ENCODE results near the gene WDR1. TPM values are rescaled to one million over a fixed set of nuclear protein-coding genes. Genes with fewer than 3 reads are reported as not detected.

Gene WDR1
- total RNA-seq, 4 donors from 2014 or later: 161 to 517 (median 173) TPM

DNA sequence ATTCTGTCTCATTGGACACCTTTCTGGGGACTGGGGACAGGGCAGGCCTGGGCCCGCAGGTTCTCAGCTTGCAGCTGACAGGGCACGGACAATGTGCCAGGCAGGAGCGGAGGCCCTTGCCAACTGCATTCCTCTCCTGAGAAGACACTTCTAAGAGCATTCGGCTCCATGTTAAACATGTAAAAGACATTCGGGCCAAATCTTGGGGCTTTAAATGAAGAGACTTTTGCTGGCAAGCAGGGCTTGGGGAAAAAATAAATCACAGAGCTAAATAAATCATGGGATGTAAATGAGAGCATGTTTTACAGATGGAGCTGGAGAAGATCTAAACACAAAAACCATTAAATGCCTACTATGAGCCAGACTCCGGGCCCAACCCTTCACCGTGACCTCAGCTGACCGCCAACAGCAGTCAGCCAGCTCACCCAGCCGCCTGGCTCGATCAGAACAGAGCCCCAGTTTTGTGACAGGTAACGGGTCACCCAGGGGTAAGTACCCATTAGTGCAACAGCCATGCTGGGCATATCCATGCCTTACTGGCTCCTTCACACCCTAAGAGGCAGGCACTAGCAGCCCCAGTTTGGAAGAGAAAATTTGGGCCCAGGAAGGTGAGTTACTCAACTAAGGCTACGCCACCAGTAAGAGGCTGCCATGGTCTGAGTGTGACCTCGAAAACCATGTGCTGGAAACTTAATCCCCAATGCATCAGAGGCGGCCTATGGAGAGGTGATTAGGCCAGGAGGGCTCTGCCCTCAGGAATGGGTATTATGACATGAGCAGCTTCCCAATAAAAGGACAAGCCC lies 14.7 kb downstream of the WDR1 start:
- peaks cover 13 to 24% of the 10 kb centered on the region in 2 donors for H3K4me1 ChIP-seq
- DNase-seq: no peak
- intact Hi-C loops (cut with DNase I; ENCODE audit: low total_unique reads): no loop called here
- H3K9me3 ChIP-seq: no peaks in the 10 kb centered on the region
- H3K27me3 ChIP-seq: no peaks in the 10 kb centered on the region
- H3K36me3 ChIP-seq: no peaks in the 10 kb centered on the region
- H3K27ac ChIP-seq: peak overlapping the region; percentile 94 to 95
- TF ChIP-seq POLR2A (IDR thresholded peaks at IDR 0.05): no peak
- TF ChIP-seq, protein P1, sequence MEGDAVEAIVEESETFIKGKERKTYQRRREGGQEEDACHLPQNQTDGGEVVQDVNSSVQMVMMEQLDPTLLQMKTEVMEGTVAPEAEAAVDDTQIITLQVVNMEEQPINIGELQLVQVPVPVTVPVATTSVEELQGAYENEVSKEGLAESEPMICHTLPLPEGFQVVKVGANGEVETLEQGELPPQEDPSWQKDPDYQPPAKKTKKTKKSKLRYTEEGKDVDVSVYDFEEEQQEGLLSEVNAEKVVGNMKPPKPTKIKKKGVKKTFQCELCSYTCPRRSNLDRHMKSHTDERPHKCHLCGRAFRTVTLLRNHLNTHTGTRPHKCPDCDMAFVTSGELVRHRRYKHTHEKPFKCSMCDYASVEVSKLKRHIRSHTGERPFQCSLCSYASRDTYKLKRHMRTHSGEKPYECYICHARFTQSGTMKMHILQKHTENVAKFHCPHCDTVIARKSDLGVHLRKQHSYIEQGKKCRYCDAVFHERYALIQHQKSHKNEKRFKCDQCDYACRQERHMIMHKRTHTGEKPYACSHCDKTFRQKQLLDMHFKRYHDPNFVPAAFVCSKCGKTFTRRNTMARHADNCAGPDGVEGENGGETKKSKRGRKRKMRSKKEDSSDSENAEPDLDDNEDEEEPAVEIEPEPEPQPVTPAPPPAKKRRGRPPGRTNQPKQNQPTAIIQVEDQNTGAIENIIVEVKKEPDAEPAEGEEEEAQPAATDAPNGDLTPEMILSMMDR (IDR thresholded peaks at IDR 0.05): no peak
- no peak overlapping the region for H3K4me3 ChIP-seq

DNA sequence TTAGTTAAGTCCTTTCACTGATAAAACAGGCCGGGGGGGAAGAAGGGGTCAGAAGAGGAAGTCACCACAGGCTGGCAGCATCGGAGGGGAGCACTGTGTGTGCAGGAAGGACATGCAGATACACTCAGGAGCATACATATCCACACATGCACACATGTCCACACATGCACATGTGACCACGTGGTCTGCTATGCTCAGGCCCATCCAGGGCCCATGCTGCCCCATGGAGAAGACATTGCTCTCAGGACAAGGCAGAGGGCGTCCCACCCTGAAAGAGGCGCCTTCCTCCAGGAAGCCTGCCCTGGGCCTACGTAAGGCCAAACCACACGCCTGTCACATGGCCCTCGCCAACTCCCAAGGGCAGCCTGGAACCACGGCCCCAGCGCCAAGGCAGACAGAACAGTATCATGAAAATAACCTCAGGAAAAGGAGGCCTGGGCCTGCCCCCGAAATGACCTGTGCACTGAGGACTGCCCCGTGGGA lies 15.8 kb downstream of the WDR1 start:
- Histone ChIP-seq H3K9me3 (no peaks in the 10 kb centered on the region), H3K4me1 (peaks cover 15 to 29% of the 10 kb centered on the region in 2 donors), H3K36me3 (no peaks in the 10 kb centered on the region), H3K27ac (peak overlapping the region; percentile 94 to 95), H3K4me3 (no peak overlapping the region), H3K27me3 (no peaks in the 10 kb centered on the region)
- intact Hi-C loops (cut with DNase I; ENCODE audit: low total_unique reads): no loop called here
- TF ChIP-seq, protein P1 (IDR thresholded peaks at IDR 0.05): no peak
- no peak for TF ChIP-seq POLR2A (IDR thresholded peaks at IDR 0.05)
- no peak for DNase-seq

DNA sequence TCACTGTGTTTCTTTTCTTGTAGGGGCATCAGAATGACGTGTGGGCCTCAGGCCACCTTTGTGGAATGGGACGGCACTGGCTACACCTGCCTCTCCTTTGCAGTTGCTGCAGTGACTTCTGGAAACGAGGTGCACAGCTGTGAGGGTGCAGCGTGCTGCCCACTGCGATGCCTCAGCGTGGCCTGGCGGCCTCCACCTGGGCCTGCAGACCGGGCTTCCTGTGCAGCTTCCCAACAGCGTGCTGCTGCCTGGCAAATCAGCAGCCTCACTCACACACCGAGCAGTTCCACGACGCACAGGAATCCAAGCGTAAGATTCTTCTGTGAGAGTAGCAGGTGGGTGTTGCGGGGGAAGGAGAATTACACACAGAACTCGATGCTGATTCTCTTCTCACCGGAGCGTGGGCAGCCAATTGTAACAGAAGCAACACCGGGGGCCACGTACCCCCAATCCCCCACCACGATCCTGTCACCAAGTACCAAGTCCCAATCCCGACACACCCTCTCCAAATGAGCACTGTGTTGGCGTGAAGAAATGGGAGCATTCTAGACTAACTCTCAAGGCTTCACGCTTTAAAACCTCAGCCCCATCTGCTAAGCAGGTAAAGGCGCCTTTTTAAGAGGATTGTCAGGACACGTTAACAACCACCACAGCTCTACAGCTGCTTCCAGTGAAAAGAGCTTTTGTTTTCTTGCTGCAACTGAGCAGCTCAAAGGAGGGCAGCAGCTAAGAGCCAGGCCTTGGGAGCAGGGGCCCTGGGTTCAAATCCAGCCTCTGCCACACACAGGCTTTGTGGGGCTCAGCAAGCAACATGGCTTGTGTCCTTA lies 16.9 kb downstream of the WDR1 start:
- TF ChIP-seq, protein P1 (IDR thresholded peaks at IDR 0.05): no peak
- TF ChIP-seq POLR2A (IDR thresholded peaks at IDR 0.05): no peak
- peaks cover 15 to 24% of the 10 kb centered on the region in 2 donors for H3K4me1 ChIP-seq

DNA sequence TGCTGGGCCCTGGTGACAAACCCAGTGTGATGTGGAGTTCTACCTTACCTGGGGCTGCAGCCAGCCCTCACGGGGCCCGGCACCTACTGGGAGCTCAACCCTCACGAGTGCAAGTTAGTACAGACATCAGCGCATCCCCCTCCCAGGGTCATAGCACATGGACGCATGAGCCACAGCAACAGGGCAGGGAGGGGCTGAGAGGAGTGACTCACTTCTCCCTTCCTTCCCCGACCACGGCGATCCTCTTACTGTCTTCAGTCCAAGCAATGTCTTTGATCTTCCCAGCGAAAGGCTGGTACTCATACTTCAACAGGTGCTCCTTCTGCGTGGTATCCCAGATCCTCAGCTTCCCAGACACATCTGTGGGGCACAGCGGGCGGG lies 17.8 kb downstream of the WDR1 start:
- peaks cover 15 to 32% of the 10 kb centered on the region in 2 donors for H3K4me1 ChIP-seq
- DNase-seq: no peak
- TF ChIP-seq, protein P1 (IDR thresholded peaks at IDR 0.05): no peak
- no peak for TF ChIP-seq POLR2A (IDR thresholded peaks at IDR 0.05)
- no peaks in the 10 kb centered on the region for H3K27me3 ChIP-seq
- no peaks in the 10 kb centered on the region for H3K36me3 ChIP-seq
- intact Hi-C loops (cut with DNase I; ENCODE audit: low total_unique reads): no loop called here
- H3K27ac ChIP-seq: peak overlapping the region; percentile 80 to 85
- no peaks in the 10 kb centered on the region for H3K9me3 ChIP-seq
- no peak overlapping the region for H3K4me3 ChIP-seq

More for the DNA sequence above, 16.9 kb downstream of the WDR1 start:
- H3K4me3 ChIP-seq: no peak overlapping the region
- no peaks in the 10 kb centered on the region for H3K27me3 ChIP-seq
- no peak for DNase-seq
- intact Hi-C loops (cut with DNase I; ENCODE audit: low total_unique reads): no loop called here
- H3K27ac ChIP-seq: peak overlapping the region in 1 of 2 donors; percentile 80
- no peaks in the 10 kb centered on the region for H3K9me3 ChIP-seq
- H3K36me3 ChIP-seq: no peaks in the 10 kb centered on the region
